ENCODE data around the gene DNAJC21. TPM values are rescaled to one million over a fixed set of nuclear protein-coding genes. Genes with fewer than 3 reads are reported as not detected.
"Not testable (repeated sequence)": the region's sequence is repeated elsewhere in the genome, so short reads cannot be mapped to it uniquely, and the experiment has no call there.

DNAJC21 gene
- total and polyA plus RNA-seq, 10 donors = 16.3 to 35.2 (median 29.1) TPM

- Histone ChIP-seq H3K27me3 (replicated peaks in 1 of 7) (no peaks in the 10 kb centered on the region), H3K9me3 (no peaks in the 10 kb centered on the region), H3K4me3 (no peak overlapping the region), H3K36me3 (peaks cover 2 to 60% (median 50%) of the 10 kb centered on the region in 6 donors), H3K4me1 (peaks cover 18 to 39% (median 31%) of the 10 kb centered on the region in 6 donors), H3K27ac (no peak overlapping the region)
- intact Hi-C loops (cut with DNase I; ENCODE audit: low total_unique reads) = no loop called here
- TF ChIP-seq POLR2AphosphoS5 (IDR thresholded peaks at IDR 0.05) (no peak), POLR2A (IDR thresholded peaks at IDR 0.05) (no peak), CTCF (IDR thresholded peaks at IDR 0.05 in 8 of 11, conservative IDR thresholded peaks at IDR 0.05 in 3 of 11) (no peak)
- 87 to 96% (median 88%) methylated on average over 4 of the region's 4 CpGs for WGBS, 5 donors
- no peak for DNase-seq
Measured at GRCh38 chr5:34919077-34919476, 10.3 kb upstream of the DNAJC21 start.

GRCh38 chr5:34923256-34923655, 6.1 kb upstream of the DNAJC21 start:
- DNase-seq; H3K4me3 ChIP-seq; H3K27ac ChIP-seq; intact Hi-C loops (cut with DNase I; ENCODE audit: low total_unique reads); H3K27me3 ChIP-seq (replicated peaks in 1 of 7); H3K4me1 ChIP-seq; H3K9me3 ChIP-seq: not testable (repeated sequence)
- H3K36me3 ChIP-seq = peaks cover 2 to 91% (median 76%) of the 10 kb centered on the region in 6 donors
- WGBS, 5 donors = 91 to 96% (median 93%) methylated on average over 9 of the region's 9 CpGs

GRCh38 chr5:34923694-34924461, 5.5 kb upstream of the DNAJC21 start:
- Histone ChIP-seq H3K4me3 (no peak overlapping the region), H3K36me3 (peaks cover 2 to 85% (median 73%) of the 10 kb centered on the region in 6 donors), H3K27ac (no peak overlapping the region), H3K9me3 (no peaks in the 10 kb centered on the region), H3K4me1 (peaks cover 0 to 11% (median 6%) of the 10 kb centered on the region in 6 donors), H3K27me3 (replicated peaks in 1 of 7) (no peaks in the 10 kb centered on the region)
- TF ChIP-seq POLR2A (IDR thresholded peaks at IDR 0.05) = no peak
- TF ChIP-seq CTCF (IDR thresholded peaks at IDR 0.05 in 8 of 11, conservative IDR thresholded peaks at IDR 0.05 in 3 of 11) = no peak
- TF ChIP-seq POLR2AphosphoS5 (IDR thresholded peaks at IDR 0.05) = no peak
- DNase-seq = no peak
- 62 to 73% (median 66%) methylated on average over 3 of the region's 3 CpGs for WGBS, 5 donors
- intact Hi-C loops (cut with DNase I; ENCODE audit: low total_unique reads) = no loop called here

GRCh38 chr5:34924462-34924765, 4.9 kb upstream of the DNAJC21 start:
- DNase-seq = no peak
- Histone ChIP-seq H3K36me3 (peaks cover 2 to 80% (median 68%) of the 10 kb centered on the region in 6 donors), H3K27ac (no peak overlapping the region), H3K4me3 (no peak overlapping the region), H3K9me3 (no peaks in the 10 kb centered on the region), H3K4me1 (peaks cover 0 to 13% (median 7%) of the 10 kb centered on the region in 6 donors), H3K27me3 (replicated peaks in 1 of 7) (no peaks in the 10 kb centered on the region)
- intact Hi-C loops (cut with DNase I; ENCODE audit: low total_unique reads) = no loop called here
- TF ChIP-seq POLR2AphosphoS5 (IDR thresholded peaks at IDR 0.05) = no peak
- TF ChIP-seq CTCF (IDR thresholded peaks at IDR 0.05 in 8 of 11, conservative IDR thresholded peaks at IDR 0.05 in 3 of 11) = no peak
- no peak for TF ChIP-seq POLR2A (IDR thresholded peaks at IDR 0.05)
